ENCODE data around the gene SLC20A1.

- TF ChIP-seq CTCF (IDR thresholded peaks at IDR 0.05; ENCODE audit: insufficient read depth, low read length, poor library complexity, severe bottlenecking) (no peak), EZH2phosphoT487 (conservative IDR thresholded peaks at IDR 0.05; ENCODE audit: low read length) (no peak)
Measured at GRCh38 chr2:112648081-112648480, 2.3 kb downstream of the SLC20A1 start.

All from SU-DHL-6 (cell line).